ENCODE measurements around the gene TBX21. TPM values are rescaled to one million over a fixed set of nuclear protein-coding genes. Genes with fewer than 3 reads are reported as not detected.
A peak's percentile ranks its signal among the peaks of the same experiment; 100 is the strongest.

TBX21 gene
- total RNA-seq, 1 experiment from 2014 or later: not detected

GRCh38 chr17:47712330-47713023 is 20.6 kb upstream of the TBX21 start:
- DNase-seq (ENCODE audit: low spot score): no peak

GRCh38 chr17:47713980-47714700 is 18.9 kb upstream of the TBX21 start:
- DNase-seq (ENCODE audit: low spot score): no peak

GRCh38 chr17:47714773-47715396 is 18.2 kb upstream of the TBX21 start:
- DNase-seq (ENCODE audit: low spot score): no peak

GRCh38 chr17:47715669-47716325 is 17.2 kb upstream of the TBX21 start:
- no peak for DNase-seq (ENCODE audit: low spot score)

GRCh38 chr17:47716375-47716774 is 16.7 kb upstream of the TBX21 start:
- no peak for DNase-seq (ENCODE audit: low spot score)

GRCh38 chr17:47717261-47717697 is 15.8 kb upstream of the TBX21 start:
- no peak for DNase-seq (ENCODE audit: low spot score)

GRCh38 chr17:47717979-47718621 is 14.9 kb upstream of the TBX21 start:
- peak; percentile 49 for DNase-seq (ENCODE audit: low spot score)

- DNase-seq (ENCODE audit: low spot score): no peak
Measured at GRCh38 chr17:47718634-47719405, 14.2 kb upstream of the TBX21 start.

GRCh38 chr17:47719411-47720152 is 13.5 kb upstream of the TBX21 start:
- peak; percentile 83 for DNase-seq (ENCODE audit: low spot score)

GRCh38 chr17:47720196-47720595 is 12.8 kb upstream of the TBX21 start:
- DNase-seq (ENCODE audit: low spot score): no peak

GRCh38 chr17:47720754-47721533 is 12.1 kb upstream of the TBX21 start:
- peak; percentile 60 for DNase-seq (ENCODE audit: low spot score)

GRCh38 chr17:47721725-47722124 is 11.3 kb upstream of the TBX21 start:
- DNase-seq (ENCODE audit: low spot score): no peak

- no peak for DNase-seq (ENCODE audit: low spot score)
Measured at GRCh38 chr17:47724705-47725104, 8.3 kb upstream of the TBX21 start.

- DNase-seq (ENCODE audit: low spot score): no peak
Measured at GRCh38 chr17:47725446-47726111, 7.5 kb upstream of the TBX21 start.

GRCh38 chr17:47726796-47727703 is 6.0 kb upstream of the TBX21 start:
- no peak for DNase-seq (ENCODE audit: low spot score)

- DNase-seq (ENCODE audit: low spot score): no peak
Measured at GRCh38 chr17:47727704-47728036, 5.4 kb upstream of the TBX21 start.

GRCh38 chr17:47728214-47728877 is 4.7 kb upstream of the TBX21 start:
- DNase-seq (ENCODE audit: low spot score): no peak
